ENCODE data around the gene XPR1. TPM values are rescaled to one million over a fixed set of nuclear protein-coding genes. Genes with fewer than 3 reads are reported as not detected.

The XPR1 gene
- total RNA-seq, 4 donors from 2014 or later: 7.8 to 119 (median 75.3) TPM

DNA sequence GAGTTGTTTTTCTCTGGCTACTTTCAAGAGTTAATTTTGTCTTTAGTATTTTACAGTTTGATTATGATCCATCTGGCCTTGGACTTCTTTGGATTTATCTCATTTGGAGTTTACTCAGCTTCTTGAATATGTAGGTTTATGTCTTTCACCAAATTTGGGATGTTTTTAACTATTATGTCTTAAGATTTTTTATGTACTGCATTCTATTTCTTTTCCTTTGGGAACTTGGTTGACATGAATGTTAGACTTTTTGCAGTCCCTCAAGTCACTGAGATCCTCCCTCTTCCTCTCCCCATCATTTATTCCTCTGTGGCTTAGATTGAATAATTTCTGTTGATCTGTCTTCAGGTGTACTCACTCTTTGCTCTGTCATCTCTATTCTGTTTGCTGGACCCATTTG is 112.0 kb downstream of the XPR1 start:
- in situ Hi-C loops (cut with MboI; ENCODE audit: low pct_ligation_motif_present in 1 of 4, low pct_unique_long_range_greater_than_20kb in 1 of 4, low sequenced_read_pairs in 3 of 4): no loop called here
- intact Hi-C loops (cut with DNase I; ENCODE audit: low total_unique reads): no loop called here
- Histone ChIP-seq H3K9me3 (peaks cover 6 to 19% of the 10 kb centered on the region in 2 donors), H3K27ac (no peak overlapping the region), H3K36me3 (peaks cover 0 to 20% (median 0%) of the 10 kb centered on the region in 4 donors), H3K27me3 (no peaks in the 10 kb centered on the region), H3K4me3 (no peak overlapping the region), H3K4me1 (no peaks in the 10 kb centered on the region)
- no peak for DNase-seq
- no peak for TF ChIP-seq POLR2AphosphoS5 (IDR thresholded peaks at IDR 0.05)
- no peak for TF ChIP-seq POLR2A (IDR thresholded peaks at IDR 0.05)
- TF ChIP-seq CTCF (IDR thresholded peaks at IDR 0.05): no peak
- no peak for TF ChIP-seq EP300 (IDR thresholded peaks at IDR 0.05; ENCODE audit: low read depth)

- 91 to 95% methylated on average over 6 of the region's 6 CpGs for WGBS, 2 donors (ENCODE audit: low coverage in 1 of 2)
- Histone ChIP-seq H3K4me1 (no peaks in the 10 kb centered on the region), H3K4me3 (no peak overlapping the region), H3K27me3 (no peaks in the 10 kb centered on the region), H3K36me3 (peaks cover 0 to 15% (median 0%) of the 10 kb centered on the region in 4 donors), H3K9me3 (peaks cover 6 to 19% of the 10 kb centered on the region in 2 donors), H3K27ac (no peak overlapping the region)
- in situ Hi-C loops (cut with MboI; ENCODE audit: low pct_ligation_motif_present in 1 of 4, low pct_unique_long_range_greater_than_20kb in 1 of 4, low sequenced_read_pairs in 3 of 4): no loop called here
- TF ChIP-seq POLR2AphosphoS5 (IDR thresholded peaks at IDR 0.05) (no peak), POLR2A (IDR thresholded peaks at IDR 0.05) (no peak), CTCF (IDR thresholded peaks at IDR 0.05) (no peak)
- intact Hi-C loops (cut with DNase I; ENCODE audit: low total_unique reads): no loop called here
- no peak for DNase-seq
Measured at GRCh38 chr1:180745098-180745497, 113.3 kb downstream of the XPR1 start.

GRCh38 chr1:180751921-180752320 is 120.1 kb downstream of the XPR1 start:
- Histone ChIP-seq H3K4me3 (no peak overlapping the region), H3K36me3 (no peaks in the 10 kb centered on the region), H3K27ac (no peak overlapping the region), H3K4me1 (no peaks in the 10 kb centered on the region), H3K9me3 (no peaks in the 10 kb centered on the region), H3K27me3 (no peaks in the 10 kb centered on the region)
- DNase-seq: no peak
- WGBS, 2 donors (ENCODE audit: low coverage in 1 of 2): 91 to 92% methylated on average over 2 of the region's 2 CpGs
- no peak for TF ChIP-seq POLR2AphosphoS5 (IDR thresholded peaks at IDR 0.05)
- no peak for TF ChIP-seq EP300 (IDR thresholded peaks at IDR 0.05; ENCODE audit: low read depth)
- TF ChIP-seq CTCF (IDR thresholded peaks at IDR 0.05): no peak
- TF ChIP-seq POLR2A (IDR thresholded peaks at IDR 0.05): no peak
- in situ Hi-C loops (cut with MboI; ENCODE audit: low pct_ligation_motif_present in 1 of 4, low pct_unique_long_range_greater_than_20kb in 1 of 4, low sequenced_read_pairs in 3 of 4) (no loop called here), intact Hi-C loops (cut with DNase I; ENCODE audit: low total_unique reads) (no loop called here)

DNA sequence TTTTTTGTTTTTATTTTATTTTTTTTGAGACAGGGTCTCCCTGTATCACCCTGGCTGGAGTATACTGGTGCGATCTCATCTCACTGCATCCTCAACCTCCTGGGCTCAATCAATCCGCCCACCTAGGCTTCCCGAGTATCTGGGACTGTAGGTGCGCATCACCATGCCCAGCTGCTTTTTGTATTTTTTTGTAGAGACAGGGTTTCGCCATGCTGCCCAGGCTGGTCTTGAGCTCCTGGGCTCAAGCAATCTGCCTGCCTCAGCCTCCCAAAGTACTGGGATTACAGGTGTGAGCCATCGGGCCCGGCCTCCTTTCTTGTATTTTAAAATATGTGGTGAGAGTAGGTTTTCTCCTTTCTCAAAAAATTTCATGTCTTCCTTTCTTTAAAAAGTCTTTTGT is 122.6 kb downstream of the XPR1 start:
- H3K27ac ChIP-seq: no peak overlapping the region
- H3K4me1 ChIP-seq: no peaks in the 10 kb centered on the region
- WGBS, 2 donors (ENCODE audit: low coverage in 1 of 2): 98% methylated on average over 5 to 7 of the region's 7 CpGs
- DNase-seq: no peak
- H3K9me3 ChIP-seq: no peaks in the 10 kb centered on the region
- H3K36me3 ChIP-seq: no peaks in the 10 kb centered on the region
- intact Hi-C loops (cut with DNase I; ENCODE audit: low total_unique reads): no loop called here
- no peaks in the 10 kb centered on the region for H3K27me3 ChIP-seq
- in situ Hi-C loops (cut with MboI; ENCODE audit: low pct_ligation_motif_present in 1 of 4, low pct_unique_long_range_greater_than_20kb in 1 of 4, low sequenced_read_pairs in 3 of 4): no loop called here
- H3K4me3 ChIP-seq: no peak overlapping the region
- TF ChIP-seq EP300 (IDR thresholded peaks at IDR 0.05; ENCODE audit: low read depth) (no peak), POLR2A (IDR thresholded peaks at IDR 0.05) (no peak)

GRCh38 chr1:180757657-180758056 is 125.8 kb downstream of the XPR1 start:
- no peak overlapping the region for H3K4me3 ChIP-seq
- intact Hi-C loops (cut with DNase I; ENCODE audit: low total_unique reads): no loop called here
- no peak for DNase-seq
- H3K9me3 ChIP-seq: no peaks in the 10 kb centered on the region
- in situ Hi-C loops (cut with MboI; ENCODE audit: low pct_ligation_motif_present in 1 of 4, low pct_unique_long_range_greater_than_20kb in 1 of 4, low sequenced_read_pairs in 3 of 4): no loop called here
- no peak overlapping the region for H3K27ac ChIP-seq
- TF ChIP-seq EP300 (IDR thresholded peaks at IDR 0.05; ENCODE audit: low read depth) (no peak), POLR2AphosphoS5 (IDR thresholded peaks at IDR 0.05) (no peak), POLR2A (IDR thresholded peaks at IDR 0.05) (no peak), CTCF (IDR thresholded peaks at IDR 0.05) (no peak)
- WGBS, 2 donors (ENCODE audit: low coverage in 1 of 2): 100% methylated on average over 1 of the region's 1 CpG; no CpG with 5 or more reads in 1 of the 2 donors
- H3K36me3 ChIP-seq: no peaks in the 10 kb centered on the region
- H3K4me1 ChIP-seq: no peaks in the 10 kb centered on the region
- H3K27me3 ChIP-seq: no peaks in the 10 kb centered on the region

Data from transverse colon (tissue), 4 donors.